PC-9 (cell line): Measurements from ENCODE around the gene PAX7. TPM values are rescaled to one million over a fixed set of nuclear protein-coding genes. Genes with fewer than 3 reads are reported as not detected.

Experiments
- BruUV-seq: library from RNA; stranded (reverse); fragments of 400-500 nt; replicated peaks from 2 replicates; lab custom pipeline; 2021; lab: Mats Ljungman, UMichigan
- CTCF ChIA-PET: fragments of 300-600 bp; sonication (Branson Sonifier 250); formaldehyde crosslinking; loops from one replicate; lab custom pipeline; 2022; ENCODE audit warnings: antibody characterized with exemption; lab: Charles Lee
- POLR2A ChIA-PET: fragments of 300-600 bp; sonication (Branson Sonifier 250); formaldehyde crosslinking; loops from one replicate; lab custom pipeline; 2022; ENCODE audit warnings: antibody characterized with exemption; ENCODE audit not compliant: unreplicated experiment; lab: Charles Lee
- DNase-seq, 2 experiments: peaks; one replicate each; pipeline versions ENCODE4 v3.0.0 to v3.0.0-alpha.2; 2015 to 2022; ENCODE audit warnings: mixed read lengths in 1 of 2
- H2AFZ ChIP-seq: fragments of 200-600 bp; sonication (generic); 2 replicates; pipeline ENCODE4 v1.8.1; 2017; ENCODE audit warnings: antibody characterized with exemption
- H3F3A ChIP-seq: fragments of 200-600 bp; sonication (generic); 2 replicates; pipeline ENCODE4 v1.8.1; 2017; ENCODE audit warnings: antibody characterized with exemption, mild to moderate bottlenecking, low read depth; ENCODE audit not compliant: insufficient read depth
- H3K27ac ChIP-seq: fragments of 200-600 bp; sonication (generic); 2 replicates; pipeline ENCODE4 v1.6.1; 2016; ENCODE audit warnings: mixed run types
- H3K27me3 ChIP-seq: fragments of 200-600 bp; sonication (generic); 2 replicates; pipeline ENCODE4 v1.6.1; 2016; ENCODE audit warnings: low read depth, mixed run types; ENCODE audit not compliant: insufficient read depth
- H3K36me3 ChIP-seq: fragments of 200-600 bp; sonication (generic); 2 replicates; pipeline ENCODE4 v1.6.1; 2016; ENCODE audit warnings: low read depth, mixed run types
- H3K4me1 ChIP-seq: fragments of 200-600 bp; sonication (generic); replicated peaks from 2 replicates; pipeline ENCODE4 v1.6.1; 2016; ENCODE audit warnings: mixed run types; ENCODE audit not compliant: insufficient read depth
- H3K4me2 ChIP-seq: fragments of 200-600 bp; sonication (generic); 2 replicates; pipeline ENCODE4 v1.6.1; 2017; ENCODE audit warnings: mixed run types
- H3K4me3 ChIP-seq: fragments of 200-600 bp; sonication (generic); 2 replicates; pipeline ENCODE4 v1.6.1; 2016; ENCODE audit warnings: mixed run types
- H3K79me2 ChIP-seq: fragments of 200-600 bp; sonication (generic); 2 replicates; pipeline ENCODE4 v1.6.1; 2017; ENCODE audit warnings: low read depth, mixed run types
- H3K9me2 ChIP-seq: fragments of 200-600 bp; sonication (generic); 2 replicates; pipeline ENCODE4 v1.8.1; 2017; ENCODE audit warnings: mild to moderate bottlenecking; ENCODE audit not compliant: insufficient read depth
- H3K9me3 ChIP-seq: fragments of 200-600 bp; sonication (generic); 2 replicates; pipeline ENCODE4 v1.8.1; 2016; ENCODE audit warnings: low read depth; ENCODE audit not compliant: insufficient read depth
- H4K20me1 ChIP-seq: fragments of 200-600 bp; sonication (generic); 2 replicates; pipeline ENCODE4 v1.8.1; 2017; ENCODE audit not compliant: insufficient read depth
- CTCF ChIP-seq: fragments of 200-600 bp; sonication (generic); conservative IDR thresholded peaks from 2 replicates; pipeline ENCODE4 v1.6.1; 2017; ENCODE audit warnings: mixed run types, antibody characterized with exemption, mild to moderate bottlenecking, moderate library complexity
- EZH2 ChIP-seq: fragments of 200-600 bp; sonication (generic); IDR thresholded peaks from 2 replicates; pipeline ENCODE4 v1.8.0; 2017; ENCODE audit warnings: antibody characterized with exemption, low read depth
- intact Hi-C: fragments of 100-400 bp; cut with micrococcal nuclease; formaldehyde crosslinking; loops from one replicate; pipeline ENCODE4 v1.10.0; 2022; ENCODE audit not compliant: unreplicated experiment
- total RNA-seq: library from RNA; stranded (reverse); gene quantifications from 2 replicates; pipeline ENCODE4 v1.2.3, GENCODE V29; 2021

Gene PAX7
- total RNA-seq, 1 experiment from 2014 or later, result not detected

- no peak overlapping the region for H3K4me3 ChIP-seq
- CTCF ChIA-PET, result no interaction called here
- H3K27me3 ChIP-seq, result peaks cover 19% of the 10 kb centered on the region
- no peak overlapping the region for H2AFZ ChIP-seq
- no peak overlapping the region for H3K4me2 ChIP-seq
- TF ChIP-seq EZH2, result no peak
- no peak for TF ChIP-seq CTCF
- H3K9me2 ChIP-seq, result no peaks in the 10 kb centered on the region
- no peaks in the 10 kb centered on the region for H3K4me1 ChIP-seq
- no peaks in the 10 kb centered on the region for H3K79me2 ChIP-seq
- no peaks in the 10 kb centered on the region for H3K36me3 ChIP-seq
- no TSS peak for BruUV-seq
- H3K27ac ChIP-seq, result no peak overlapping the region
- H3K9me3 ChIP-seq, result no peaks in the 10 kb centered on the region
- DNase-seq, result no peak
- no peaks in the 10 kb centered on the region for H4K20me1 ChIP-seq
- H3F3A ChIP-seq, result no peaks in the 10 kb centered on the region
- POLR2A ChIA-PET, result no interaction called here
- intact Hi-C loops, result no loop called here
Observed at GRCh38 chr1:18727956-18728355, 97.3 kb downstream of the PAX7 start.

- H3K4me3 ChIP-seq, result no peak overlapping the region
- H3K27ac ChIP-seq, result no peak overlapping the region
- BruUV-seq, result no TSS peak
- no peak overlapping the region for H2AFZ ChIP-seq
- H3K79me2 ChIP-seq, result no peaks in the 10 kb centered on the region
- H3K4me1 ChIP-seq, result no peaks in the 10 kb centered on the region
- no peaks in the 10 kb centered on the region for H4K20me1 ChIP-seq
- H3K9me2 ChIP-seq, result no peaks in the 10 kb centered on the region
- no peaks in the 10 kb centered on the region for H3K9me3 ChIP-seq
- no peak overlapping the region for H3K4me2 ChIP-seq
- DNase-seq, result no peak
- no peaks in the 10 kb centered on the region for H3F3A ChIP-seq
- H3K36me3 ChIP-seq, result no peaks in the 10 kb centered on the region
- POLR2A ChIA-PET, result no interaction called here
- TF ChIP-seq EZH2, result no peak
- TF ChIP-seq CTCF, result no peak
- CTCF ChIA-PET, result no interaction called here
- intact Hi-C loops, result no loop called here
- peaks cover 28% of the 10 kb centered on the region for H3K27me3 ChIP-seq
Observed at GRCh38 chr1:18730321-18730720, 99.7 kb downstream of the PAX7 start.

- POLR2A ChIA-PET, result no interaction called here
- no peak overlapping the region for H3K27ac ChIP-seq
- no peaks in the 10 kb centered on the region for H4K20me1 ChIP-seq
- CTCF ChIA-PET, result no interaction called here
- no peaks in the 10 kb centered on the region for H3K9me3 ChIP-seq
- intact Hi-C loops, result no loop called here
- no peaks in the 10 kb centered on the region for H3K79me2 ChIP-seq
- no peak overlapping the region for H3K4me3 ChIP-seq
- no peak overlapping the region for H2AFZ ChIP-seq
- H3K4me2 ChIP-seq, result no peak overlapping the region
- TF ChIP-seq CTCF (no peak), EZH2 (no peak)
- H3K9me2 ChIP-seq, result no peaks in the 10 kb centered on the region
- H3F3A ChIP-seq, result no peaks in the 10 kb centered on the region
- H3K4me1 ChIP-seq, result no peaks in the 10 kb centered on the region
- DNase-seq, result no peak
- no peaks in the 10 kb centered on the region for H3K36me3 ChIP-seq
- H3K27me3 ChIP-seq, result peaks cover 28% of the 10 kb centered on the region
- BruUV-seq, result no TSS peak
Observed at GRCh38 chr1:18731148-18731547, 100.5 kb downstream of the PAX7 start.
